Measurements from ENCODE around the gene SVOPL.
"Not testable (repeated sequence)": the region's sequence is repeated elsewhere in the genome, so short reads cannot be mapped to it uniquely, and the experiment has no call there.

GRCh38 chr7:138688037-138688436 lies 13.1 kb downstream of the SVOPL start:
- TF ChIP-seq EZH2 (IDR thresholded peaks at IDR 0.05; ENCODE audit: borderline replicate concordance); CTCF (IDR thresholded peaks at IDR 0.05; ENCODE audit: poor library complexity); EZH2phosphoT487 (IDR thresholded peaks at IDR 0.05; ENCODE audit: low read depth, severe bottlenecking, unreplicated experiment): not testable (repeated sequence)

Measured in hepatocyte (in vitro differentiated cells).